Neutrophil (primary cell): ENCODE results near the gene OTX2.

ENCODE experiments used
- H3K27ac ChIP-seq: fragments of 200-600 bp; sonication (generic); 2 replicates; pipeline ENCODE4 v1.5.1; 2016; ENCODE audit warnings: mild to moderate bottlenecking, moderate library complexity
- H3K27me3 ChIP-seq: fragments of 200-600 bp; sonication (generic); 2 replicates; pipeline ENCODE4 v1.6.0; 2016; ENCODE audit warnings: mild to moderate bottlenecking
- H3K36me3 ChIP-seq: fragments of 200-600 bp; sonication (generic); 2 replicates; pipeline ENCODE4 v1.5.1; 2017
- H3K4me1 ChIP-seq, 2 experiments: fragments of 200-600 bp in 1 of 2; sonication (generic) in 1 of 2; 1 replicate in 1 of 2; 2 replicates in 1 of 2; pipeline versions ENCODE4 v1.5.1 to v1.6.1; 2013 to 2016; ENCODE audit warnings: low read depth in 1 of 2, low read length in 1 of 2, mild to moderate bottlenecking in 1 of 2, moderate library complexity in 1 of 2; ENCODE audit not compliant: control insufficient read depth in 1 of 2, insufficient read depth in 1 of 2
- H3K4me3 ChIP-seq, 2 experiments: fragments of 200-600 bp in 1 of 2; sonication (generic) in 1 of 2; 1 replicate in 1 of 2; 2 replicates in 1 of 2; pipeline ENCODE4 v1.5.1; 2013 to 2016; ENCODE audit warnings: low read depth in 1 of 2, low read length in 1 of 2, mild to moderate bottlenecking in 1 of 2, moderate library complexity in 1 of 2
- H3K9me3 ChIP-seq: fragments of 200-600 bp; sonication (generic); 2 replicates; pipeline ENCODE4 v1.5.1; 2016
- CTCF ChIP-seq: fragments of 200-600 bp; sonication (generic); IDR thresholded peaks from 2 replicates; pipeline ENCODE4 v1.5.1; 2016; ENCODE audit warnings: antibody characterized with exemption

The OTX2 gene

GRCh38 chr14:56810147-56810719 lies at the start of gene OTX2:
Gene OTX2, minus strand, starts transcription at chr14:56810479. Its CDS starts 5,023 bp downstream, at chr14:56805456.
- peaks cover 100% of the 10 kb centered on the region for H3K27me3 ChIP-seq

DNA sequence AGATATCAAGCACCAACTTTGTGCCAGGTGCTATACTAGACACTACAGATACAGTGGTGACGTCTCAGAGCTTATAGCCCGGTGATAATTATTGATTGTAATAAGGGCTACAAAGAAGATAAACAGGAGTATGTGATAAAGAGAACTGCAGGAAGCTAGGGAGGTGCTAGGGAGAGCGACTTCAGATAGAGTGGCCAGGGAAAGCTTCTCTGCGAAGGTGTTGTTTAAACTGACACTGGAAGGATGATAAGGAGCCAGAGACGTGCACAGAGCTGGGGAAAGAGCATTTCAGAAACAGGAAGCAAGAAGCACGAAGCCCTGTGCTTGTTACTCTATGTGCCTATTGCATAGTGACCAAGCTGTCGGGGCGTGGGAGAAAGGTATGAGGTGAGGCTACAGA lies 48.1 kb upstream of the OTX2 start:
- Histone ChIP-seq H3K27me3 (peaks cover 46% of the 10 kb centered on the region), H3K4me1 (no peaks in the 10 kb centered on the region), H3K4me3 (no peak overlapping the region), H3K9me3 (no peaks in the 10 kb centered on the region), H3K36me3 (no peaks in the 10 kb centered on the region), H3K27ac (no peak overlapping the region)
- TF ChIP-seq CTCF: no peak

More at GRCh38 chr14:56810147-56810719, at the start of gene OTX2:
- Histone ChIP-seq H3K9me3 (no peaks in the 10 kb centered on the region), H3K27ac (no peak within 1 kb of the TSS), H3K4me1 (no peaks in the 10 kb centered on the region), H3K4me3 (no peak within 1 kb of the TSS), H3K36me3 (no peaks in the 10 kb centered on the region)
- TF ChIP-seq CTCF: no peak

- peaks cover 47% of the 10 kb centered on the region for H3K27me3 ChIP-seq
- no peaks in the 10 kb centered on the region for H3K9me3 ChIP-seq
- H3K36me3 ChIP-seq: no peaks in the 10 kb centered on the region
- no peak overlapping the region for H3K27ac ChIP-seq
- no peaks in the 10 kb centered on the region for H3K4me1 ChIP-seq
- H3K4me3 ChIP-seq: no peak overlapping the region
- TF ChIP-seq CTCF: no peak
Observed at GRCh38 chr14:56857216-56857615, 46.9 kb upstream of the OTX2 start.

DNA sequence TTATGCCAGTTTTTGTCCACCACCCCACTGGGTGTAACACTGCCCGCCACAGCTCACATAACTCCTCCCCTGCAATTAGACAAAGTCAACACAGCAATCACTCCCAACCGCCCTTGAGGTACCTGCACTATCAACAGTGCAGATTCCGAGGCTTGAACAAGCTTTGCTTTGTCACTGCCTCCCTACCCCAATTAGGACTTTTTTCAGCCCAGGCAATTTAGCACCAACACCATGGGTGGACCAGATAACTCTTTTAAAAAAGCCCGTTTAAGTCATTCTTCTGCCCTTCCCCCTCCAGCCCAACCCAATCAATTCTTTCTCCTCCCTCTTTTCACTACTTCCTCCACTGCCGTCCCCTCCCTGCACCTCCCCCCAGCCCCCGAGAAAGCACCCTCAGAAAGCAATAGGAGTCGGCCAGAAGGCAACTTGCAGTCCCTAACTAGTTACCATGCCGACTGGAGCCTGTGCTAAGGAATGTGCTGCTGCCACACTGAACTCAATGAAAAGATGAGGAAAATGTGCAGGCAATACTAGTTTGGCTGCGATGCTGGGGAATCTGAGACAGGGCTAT lies 45.7 kb upstream of the OTX2 start:
- TF ChIP-seq CTCF: no peak
- Histone ChIP-seq H3K9me3 (no peaks in the 10 kb centered on the region), H3K27ac (no peak overlapping the region), H3K4me3 (no peak overlapping the region), H3K4me1 (no peaks in the 10 kb centered on the region), H3K36me3 (no peaks in the 10 kb centered on the region), H3K27me3 (peaks cover 47% of the 10 kb centered on the region)

DNA sequence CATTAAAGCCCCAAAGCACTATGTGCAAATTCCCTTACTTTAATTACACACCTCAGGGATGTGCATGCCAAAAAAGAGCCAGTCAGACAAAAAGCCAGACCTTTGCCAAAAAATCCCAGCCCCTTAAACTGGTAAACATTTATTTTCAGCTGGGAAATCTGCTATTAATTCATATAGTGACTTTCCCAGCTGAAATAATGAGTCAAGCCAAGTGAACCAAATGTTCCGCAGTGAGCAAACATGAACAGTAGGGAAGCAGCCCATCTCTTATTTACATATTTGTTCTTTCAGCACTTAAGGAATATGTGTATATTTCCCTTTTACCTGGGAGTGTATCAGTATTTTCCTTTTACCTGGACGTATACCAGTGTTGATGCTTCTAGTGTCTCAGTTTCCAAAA lies 44.0 kb upstream of the OTX2 start:
- TF ChIP-seq CTCF: no peak
- Histone ChIP-seq H3K4me1 (no peaks in the 10 kb centered on the region), H3K27ac (no peak overlapping the region), H3K9me3 (no peaks in the 10 kb centered on the region), H3K27me3 (peaks cover 47% of the 10 kb centered on the region), H3K4me3 (no peak overlapping the region), H3K36me3 (no peaks in the 10 kb centered on the region)
